ENCODE measurements around the gene GNG10.
A peak's percentile ranks its signal among the peaks of the same experiment; 100 is the strongest.

Gene GNG10

DNA sequence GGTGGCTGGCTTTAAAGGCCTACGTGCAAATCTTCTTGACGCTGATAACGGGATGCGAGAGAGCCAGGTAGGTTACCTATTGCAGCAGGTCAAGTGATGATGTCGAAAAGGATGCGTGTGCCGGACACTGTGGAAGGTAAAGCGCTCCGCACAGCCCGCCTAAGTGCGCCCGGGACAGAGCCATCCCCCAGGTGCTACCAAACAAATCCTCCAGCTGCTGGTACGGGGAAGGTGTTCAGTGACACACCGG lies 30.5 kb upstream of the GNG10 start (continued):
- TF ChIP-seq, protein P1, sequence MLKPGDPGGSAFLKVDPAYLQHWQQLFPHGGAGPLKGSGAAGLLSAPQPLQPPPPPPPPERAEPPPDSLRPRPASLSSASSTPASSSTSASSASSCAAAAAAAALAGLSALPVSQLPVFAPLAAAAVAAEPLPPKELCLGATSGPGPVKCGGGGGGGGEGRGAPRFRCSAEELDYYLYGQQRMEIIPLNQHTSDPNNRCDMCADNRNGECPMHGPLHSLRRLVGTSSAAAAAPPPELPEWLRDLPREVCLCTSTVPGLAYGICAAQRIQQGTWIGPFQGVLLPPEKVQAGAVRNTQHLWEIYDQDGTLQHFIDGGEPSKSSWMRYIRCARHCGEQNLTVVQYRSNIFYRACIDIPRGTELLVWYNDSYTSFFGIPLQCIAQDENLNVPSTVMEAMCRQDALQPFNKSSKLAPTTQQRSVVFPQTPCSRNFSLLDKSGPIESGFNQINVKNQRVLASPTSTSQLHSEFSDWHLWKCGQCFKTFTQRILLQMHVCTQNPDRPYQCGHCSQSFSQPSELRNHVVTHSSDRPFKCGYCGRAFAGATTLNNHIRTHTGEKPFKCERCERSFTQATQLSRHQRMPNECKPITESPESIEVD (tag by site-specific recombination; IDR thresholded peaks at IDR 0.05), result peak; percentile 49
- no peak for TF ChIP-seq ZNF544 (tag by site-specific recombination; IDR thresholded peaks at IDR 0.05)
- TF ChIP-seq, protein P2, sequence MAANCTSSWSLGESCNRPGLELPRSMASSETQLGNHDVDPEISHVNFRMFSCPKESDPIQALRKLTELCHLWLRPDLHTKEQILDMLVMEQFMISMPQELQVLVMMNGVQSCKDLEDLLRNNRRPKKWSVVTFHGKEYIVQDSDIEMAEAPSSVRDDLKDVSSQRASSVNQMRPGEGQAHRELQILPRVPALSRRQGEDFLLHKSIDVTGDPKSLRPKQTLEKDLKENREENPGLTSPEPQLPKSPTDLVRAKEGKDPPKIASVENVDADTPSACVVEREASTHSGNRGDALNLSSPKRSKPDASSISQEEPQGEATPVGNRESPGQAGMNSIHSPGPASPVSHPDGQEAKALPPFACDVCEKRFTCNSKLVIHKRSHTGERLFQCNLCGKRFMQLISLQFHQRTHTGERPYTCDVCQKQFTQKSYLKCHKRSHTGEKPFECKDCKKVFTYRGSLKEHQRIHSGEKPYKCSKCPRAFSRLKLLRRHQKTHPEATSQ (tag by site-specific recombination; IDR thresholded peaks at IDR 0.05), result peak; percentile 85; the same call in 1 of the 2 replicates
- peak; percentile 29; the same call in 1 of the 2 replicates for TF ChIP-seq OVOL3 (tag by site-specific recombination; IDR thresholded peaks at IDR 0.05)
- TF ChIP-seq, protein P3, sequence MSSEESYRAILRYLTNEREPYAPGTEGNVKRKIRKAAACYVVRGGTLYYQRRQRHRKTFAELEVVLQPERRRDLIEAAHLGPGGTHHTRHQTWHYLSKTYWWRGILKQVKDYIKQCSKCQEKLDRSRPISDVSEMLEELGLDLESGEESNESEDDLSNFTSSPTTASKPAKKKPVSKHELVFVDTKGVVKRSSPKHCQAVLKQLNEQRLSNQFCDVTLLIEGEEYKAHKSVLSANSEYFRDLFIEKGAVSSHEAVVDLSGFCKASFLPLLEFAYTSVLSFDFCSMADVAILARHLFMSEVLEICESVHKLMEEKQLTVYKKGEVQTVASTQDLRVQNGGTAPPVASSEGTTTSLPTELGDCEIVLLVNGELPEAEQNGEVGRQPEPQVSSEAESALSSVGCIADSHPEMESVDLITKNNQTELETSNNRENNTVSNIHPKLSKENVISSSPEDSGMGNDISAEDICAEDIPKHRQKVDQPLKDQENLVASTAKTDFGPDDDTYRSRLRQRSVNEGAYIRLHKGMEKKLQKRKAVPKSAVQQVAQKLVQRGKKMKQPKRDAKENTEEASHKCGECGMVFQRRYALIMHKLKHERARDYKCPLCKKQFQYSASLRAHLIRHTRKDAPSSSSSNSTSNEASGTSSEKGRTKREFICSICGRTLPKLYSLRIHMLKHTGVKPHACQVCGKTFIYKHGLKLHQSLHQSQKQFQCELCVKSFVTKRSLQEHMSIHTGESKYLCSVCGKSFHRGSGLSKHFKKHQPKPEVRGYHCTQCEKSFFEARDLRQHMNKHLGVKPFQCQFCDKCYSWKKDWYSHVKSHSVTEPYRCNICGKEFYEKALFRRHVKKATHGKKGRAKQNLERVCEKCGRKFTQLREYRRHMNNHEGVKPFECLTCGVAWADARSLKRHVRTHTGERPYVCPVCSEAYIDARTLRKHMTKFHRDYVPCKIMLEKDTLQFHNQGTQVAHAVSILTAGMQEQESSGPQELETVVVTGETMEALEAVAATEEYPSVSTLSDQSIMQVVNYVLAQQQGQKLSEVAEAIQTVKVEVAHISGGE (tag by site-specific recombination; conservative IDR thresholded peaks at IDR 0.05; ENCODE audit: low read depth), result peak; percentile 99
- no peak for TF ChIP-seq ZNF239 (tag by site-specific recombination; IDR thresholded peaks at IDR 0.05)
- no peak; the same call in 1 of the 2 replicates for TF ChIP-seq ZNF146 (tag by site-specific recombination; IDR thresholded peaks at IDR 0.05)
- no peak for TF ChIP-seq ZNF202 (tag by site-specific recombination; IDR thresholded peaks at IDR 0.05; ENCODE audit: borderline replicate concordance)
- peak; percentile 91 for TF ChIP-seq ZNF24 (tag by site-specific recombination; IDR thresholded peaks at IDR 0.05)
- no peak for TF ChIP-seq ZNF211 (tag by site-specific recombination; IDR thresholded peaks at IDR 0.05; ENCODE audit: low read depth)
- no peak for TF ChIP-seq ZNF677 (tag by site-specific recombination; IDR thresholded peaks at IDR 0.05)
- TF ChIP-seq KLF7 (tag by site-specific recombination; IDR thresholded peaks at IDR 0.05; ENCODE audit: borderline replicate concordance), result peak; percentile 33; the same call in 1 of the 2 replicates
- TF ChIP-seq ZNF521 (tag by site-specific recombination; IDR thresholded peaks at IDR 0.05), result no peak
- TF ChIP-seq ZNF433 (tag by site-specific recombination; IDR thresholded peaks at IDR 0.05; ENCODE audit: low read depth), result no peak
- TF ChIP-seq ZNF830 (tag by site-specific recombination; IDR thresholded peaks at IDR 0.05; ENCODE audit: low read depth), result no peak
- no peak for TF ChIP-seq ZNF791 (tag by site-specific recombination; IDR thresholded peaks at IDR 0.05)
- TF ChIP-seq ZFP41 (tag by site-specific recombination; IDR thresholded peaks at IDR 0.05; ENCODE audit: borderline replicate concordance), result no peak
- no peak for TF ChIP-seq ZNF23 (tag by site-specific recombination; IDR thresholded peaks at IDR 0.05; ENCODE audit: borderline replicate concordance)
- no peak for TF ChIP-seq ZBTB21 (tag by site-specific recombination; IDR thresholded peaks at IDR 0.05)
- no peak for TF ChIP-seq ZNF175 (tag by site-specific recombination; IDR thresholded peaks at IDR 0.05)
- no peak for TF ChIP-seq ZNF837 (tag by site-specific recombination; IDR thresholded peaks at IDR 0.05)
- peak; percentile 55; the same call in 1 of the 2 replicates for TF ChIP-seq WT1 (tag by site-specific recombination; IDR thresholded peaks at IDR 0.05)
- no peak for TF ChIP-seq ZNF473 (tag by site-specific recombination; IDR thresholded peaks at IDR 0.05)
- TF ChIP-seq ZNF341 (tag by site-specific recombination; IDR thresholded peaks at IDR 0.05; ENCODE audit: low read depth), result peak; percentile 43; the same call in 1 of the 2 replicates
- peak; percentile 78; the same call in 1 of the 2 replicates for TF ChIP-seq SP2 (tag by site-specific recombination; IDR thresholded peaks at IDR 0.05)
- TF ChIP-seq ZNF555 (tag by site-specific recombination; conservative IDR thresholded peaks at IDR 0.05), result no peak
- no peak for TF ChIP-seq ZNF548 (tag by site-specific recombination; IDR thresholded peaks at IDR 0.05)
- TF ChIP-seq BCL11A (tag by site-specific recombination; IDR thresholded peaks at IDR 0.05; ENCODE audit: low read depth), result no peak
- peak; percentile 78 for TF ChIP-seq SP7 (tag by site-specific recombination; IDR thresholded peaks at IDR 0.05)
- TF ChIP-seq, protein P4, sequence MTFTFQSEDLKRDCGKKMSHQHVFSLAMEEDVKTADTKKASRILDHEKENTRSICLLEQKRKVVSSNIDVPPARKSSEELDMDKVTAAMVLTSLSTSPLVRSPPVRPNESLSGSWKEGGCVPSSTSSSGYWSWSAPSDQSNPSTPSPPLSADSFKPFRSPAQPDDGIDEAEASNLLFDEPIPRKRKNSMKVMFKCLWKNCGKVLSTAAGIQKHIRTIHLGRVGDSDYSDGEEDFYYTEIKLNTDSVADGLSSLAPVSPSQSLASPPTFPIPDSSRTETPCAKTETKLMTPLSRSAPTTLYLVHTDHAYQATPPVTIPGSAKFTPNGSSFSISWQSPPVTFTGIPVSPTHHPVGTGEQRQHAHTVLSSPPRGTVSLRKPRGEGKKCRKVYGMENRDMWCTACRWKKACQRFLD (tag by site-specific recombination; IDR thresholded peaks at IDR 0.05), result no peak
- no peak for TF ChIP-seq ZNF132 (tag by site-specific recombination; IDR thresholded peaks at IDR 0.05; ENCODE audit: borderline replicate concordance)
- TF ChIP-seq, protein P5, sequence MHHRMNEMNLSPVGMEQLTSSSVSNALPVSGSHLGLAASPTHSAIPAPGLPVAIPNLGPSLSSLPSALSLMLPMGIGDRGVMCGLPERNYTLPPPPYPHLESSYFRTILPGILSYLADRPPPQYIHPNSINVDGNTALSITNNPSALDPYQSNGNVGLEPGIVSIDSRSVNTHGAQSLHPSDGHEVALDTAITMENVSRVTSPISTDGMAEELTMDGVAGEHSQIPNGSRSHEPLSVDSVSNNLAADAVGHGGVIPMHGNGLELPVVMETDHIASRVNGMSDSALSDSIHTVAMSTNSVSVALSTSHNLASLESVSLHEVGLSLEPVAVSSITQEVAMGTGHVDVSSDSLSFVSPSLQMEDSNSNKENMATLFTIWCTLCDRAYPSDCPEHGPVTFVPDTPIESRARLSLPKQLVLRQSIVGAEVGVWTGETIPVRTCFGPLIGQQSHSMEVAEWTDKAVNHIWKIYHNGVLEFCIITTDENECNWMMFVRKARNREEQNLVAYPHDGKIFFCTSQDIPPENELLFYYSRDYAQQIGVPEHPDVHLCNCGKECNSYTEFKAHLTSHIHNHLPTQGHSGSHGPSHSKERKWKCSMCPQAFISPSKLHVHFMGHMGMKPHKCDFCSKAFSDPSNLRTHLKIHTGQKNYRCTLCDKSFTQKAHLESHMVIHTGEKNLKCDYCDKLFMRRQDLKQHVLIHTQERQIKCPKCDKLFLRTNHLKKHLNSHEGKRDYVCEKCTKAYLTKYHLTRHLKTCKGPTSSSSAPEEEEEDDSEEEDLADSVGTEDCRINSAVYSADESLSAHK (tag by site-specific recombination; IDR thresholded peaks at IDR 0.05), result peak; percentile 23; the same call in 1 of the 2 replicates
- no peak for TF ChIP-seq GLI4 (tag by site-specific recombination; IDR thresholded peaks at IDR 0.05)
